ENCODE results near the gene BBS4. TPM values are rescaled to one million over a fixed set of nuclear protein-coding genes. Genes with fewer than 3 reads are reported as not detected.
"Not testable (repeated sequence)": the region's sequence is repeated elsewhere in the genome, so short reads cannot be mapped to it uniquely, and the experiment has no call there.

Gene BBS4
- total and polyA plus RNA-seq, 9 donors = 17.8 to 30.2 (median 23.4) TPM

- Histone ChIP-seq H3K4me1 (ENCODE audit: insufficient read depth) (no peaks in the 10 kb centered on the region), H3K27me3 (no peaks in the 10 kb centered on the region), H3K4me3 (no peak overlapping the region), H3K36me3 (no peaks in the 10 kb centered on the region), H3K9me3 (no peaks in the 10 kb centered on the region), H3K27ac (no peak overlapping the region)
- no peak for TF ChIP-seq POLR2A (IDR thresholded peaks at IDR 0.05)
- TF ChIP-seq CTCF (IDR thresholded peaks at IDR 0.05) = peak in 2 of 3 donors; percentile 23 to 31
- no peak for TF ChIP-seq EP300 (IDR thresholded peaks at IDR 0.05)
- DNase-seq = peak; percentile 19 to 63 (median 51)
- 44 to 48% (median 45%) methylated on average over 3 of the region's 3 CpGs for WGBS, 3 donors
- intact Hi-C loops (cut with DNase I) = loop anchor here in 1 of 4 donors (10.0 kb wide), 1 partner anchor 63 kb away; the partner anchor contains the start of gene ADPGK
These were observed 36.2 kb downstream of the BBS4 start for GRCh38 chr15:72722071-72722696.

GRCh38 chr15:72724028-72724427 lies 38.0 kb downstream of the BBS4 start:
- H3K36me3 ChIP-seq = no peaks in the 10 kb centered on the region

GRCh38 chr15:72725446-72725845 lies 39.4 kb downstream of the BBS4 start:
- Histone ChIP-seq H3K27ac (no peak overlapping the region), H3K9me3 (no peaks in the 10 kb centered on the region), H3K4me1 (ENCODE audit: insufficient read depth) (no peaks in the 10 kb centered on the region), H3K27me3 (no peaks in the 10 kb centered on the region), H3K36me3 (no peaks in the 10 kb centered on the region), H3K4me3 (no peak overlapping the region)
- TF ChIP-seq CTCF (IDR thresholded peaks at IDR 0.05) = no peak
- TF ChIP-seq POLR2A (IDR thresholded peaks at IDR 0.05) = no peak
- no peak for TF ChIP-seq EP300 (IDR thresholded peaks at IDR 0.05)
- intact Hi-C loops (cut with DNase I) = loop anchor here in 1 of 4 donors (10.0 kb wide), 1 partner anchor 59 kb away; the partner anchor contains the start of gene ADPGK
- DNase-seq = no peak
- 87 to 95% (median 93%) methylated on average over 3 of the region's 3 CpGs for WGBS, 3 donors

More at GRCh38 chr15:72724028-72724427, 38.0 kb downstream of the BBS4 start:
- Histone ChIP-seq H3K27me3 (no peaks in the 10 kb centered on the region), H3K27ac (no peak overlapping the region), H3K4me3 (no peak overlapping the region), H3K9me3 (no peaks in the 10 kb centered on the region), H3K4me1 (ENCODE audit: insufficient read depth) (no peaks in the 10 kb centered on the region)
- WGBS, 3 donors = 53 to 73% (median 61%) methylated on average over 1 of the region's 1 CpG
- no peak for DNase-seq
- intact Hi-C loops (cut with DNase I) = loop anchor here in 1 of 4 donors (10.0 kb wide), 1 partner anchor 61 kb away; the partner anchor contains the start of gene ADPGK
- TF ChIP-seq CTCF (IDR thresholded peaks at IDR 0.05) (no peak), EP300 (IDR thresholded peaks at IDR 0.05) (no peak), POLR2A (IDR thresholded peaks at IDR 0.05) (no peak)

- H3K4me3 ChIP-seq; H3K27me3 ChIP-seq; H3K9me3 ChIP-seq; H3K4me1 ChIP-seq (ENCODE audit: insufficient read depth); DNase-seq; H3K36me3 ChIP-seq; H3K27ac ChIP-seq: not testable (repeated sequence)
- intact Hi-C loops (cut with DNase I) = loop anchor here in 1 of 4 donors (10.0 kb wide), 1 partner anchor 59 kb away; the partner anchor contains the start of gene ADPGK
- 97 to 98% (median 98%) methylated on average over 6 of the region's 6 CpGs for WGBS, 3 donors
These were observed 39.8 kb downstream of the BBS4 start for GRCh38 chr15:72725851-72726250.

GRCh38 chr15:72727154-72727553 lies 41.1 kb downstream of the BBS4 start:
- Histone ChIP-seq H3K27me3 (no peaks in the 10 kb centered on the region), H3K4me1 (ENCODE audit: insufficient read depth) (no peaks in the 10 kb centered on the region), H3K9me3 (no peaks in the 10 kb centered on the region), H3K36me3 (no peaks in the 10 kb centered on the region), H3K4me3 (no peak overlapping the region), H3K27ac (no peak overlapping the region)
- DNase-seq = no peak
- intact Hi-C loops (cut with DNase I) = loop anchor here in 1 of 4 donors (10.0 kb wide), 1 partner anchor 58 kb away; the partner anchor contains the start of gene ADPGK
- no peak for TF ChIP-seq EP300 (IDR thresholded peaks at IDR 0.05)
- no peak for TF ChIP-seq POLR2A (IDR thresholded peaks at IDR 0.05)
- TF ChIP-seq CTCF (IDR thresholded peaks at IDR 0.05) = no peak

- not testable (repeated sequence) for H3K36me3 ChIP-seq; H3K27me3 ChIP-seq; H3K4me3 ChIP-seq; H3K27ac ChIP-seq; DNase-seq; H3K9me3 ChIP-seq; H3K4me1 ChIP-seq (ENCODE audit: insufficient read depth)
- intact Hi-C loops (cut with DNase I) = loop anchor here in 1 of 4 donors (10.0 kb wide), 1 partner anchor 57 kb away; the partner anchor contains the start of gene ADPGK
- 85 to 94% (median 89%) methylated on average over 1 of the region's 1 CpG for WGBS, 3 donors
These were observed 42.2 kb downstream of the BBS4 start for GRCh38 chr15:72728249-72728648.
